Fibroblast of upper back skin (primary cell): ENCODE results near the gene INPP4A.

ENCODE experiments used
- DNase-seq: peaks from one replicate; pipeline ENCODE4 v3.0.0-alpha.2; 2013

The INPP4A gene

GRCh38 chr2:98501223-98501622 lies 56.6 kb downstream of the INPP4A start:
- no peak for DNase-seq

GRCh38 chr2:98501876-98502275 lies 57.2 kb downstream of the INPP4A start:
- no peak for DNase-seq

- peak; percentile 47 for DNase-seq
Observed at GRCh38 chr2:98502556-98503335, 58.1 kb downstream of the INPP4A start.

GRCh38 chr2:98503481-98504105 lies 58.9 kb downstream of the INPP4A start:
- no peak for DNase-seq

- no peak for DNase-seq
Observed at GRCh38 chr2:98504381-98505109, 59.9 kb downstream of the INPP4A start.

DNA sequence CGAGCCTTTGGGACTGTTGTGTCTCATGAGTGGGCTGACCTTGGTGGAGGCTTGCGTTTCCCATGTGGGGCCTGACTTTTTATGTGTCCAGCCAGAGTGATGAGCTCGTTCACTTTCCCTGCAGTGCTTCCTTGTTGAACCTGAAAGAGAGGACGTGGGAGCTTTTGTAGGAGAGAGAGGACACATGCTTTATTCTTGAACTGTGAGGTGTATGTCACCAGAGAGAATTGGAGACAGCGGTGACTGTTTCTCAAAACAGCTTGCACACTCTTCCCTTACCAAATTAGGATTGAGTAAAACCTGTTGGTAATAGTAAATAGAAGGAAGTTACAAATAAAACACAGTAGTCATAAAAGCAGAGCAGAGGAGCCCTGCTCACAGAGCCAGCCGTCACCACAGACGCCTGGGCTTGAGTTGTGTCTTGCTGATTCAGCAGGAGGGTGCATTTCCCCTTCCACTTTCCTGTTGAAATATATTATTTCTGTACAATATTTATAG lies 60.7 kb downstream of the INPP4A start:
- no peak for DNase-seq

DNA sequence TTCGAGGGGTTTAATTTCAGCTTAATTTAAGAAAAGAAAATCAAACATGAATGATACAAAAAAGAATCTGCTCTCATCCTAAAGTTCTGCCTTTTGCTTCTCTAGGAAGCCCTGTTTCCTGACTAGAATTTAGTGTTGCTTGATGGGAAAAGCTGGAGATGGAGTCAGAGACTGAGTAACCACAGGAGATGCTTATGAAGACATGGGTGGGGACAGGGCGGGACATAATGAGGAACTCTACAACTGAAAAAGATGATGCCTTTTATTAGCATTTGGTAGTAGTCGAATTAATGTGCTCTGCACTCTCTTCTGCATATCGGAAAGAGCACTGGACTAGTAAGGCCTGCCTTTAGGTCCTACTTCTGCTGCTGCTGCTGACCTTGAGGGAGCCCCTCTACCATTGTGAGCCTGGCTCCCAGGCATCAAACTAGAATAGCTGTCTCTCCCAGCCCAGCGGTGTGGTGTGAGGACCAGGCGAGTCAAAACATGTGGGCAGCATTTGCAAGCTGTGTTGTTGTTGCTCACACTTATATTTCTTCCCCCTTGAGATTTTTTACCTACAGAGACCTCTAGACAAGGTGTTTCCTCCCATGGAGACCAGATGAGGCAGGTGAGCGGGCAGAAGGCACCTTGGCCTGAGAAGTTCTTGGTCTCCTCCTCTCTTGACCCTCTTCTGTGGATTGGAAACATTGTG lies 61.5 kb downstream of the INPP4A start:
- no peak for DNase-seq

GRCh38 chr2:98506881-98507280 lies 62.2 kb downstream of the INPP4A start:
- DNase-seq = no peak

DNA sequence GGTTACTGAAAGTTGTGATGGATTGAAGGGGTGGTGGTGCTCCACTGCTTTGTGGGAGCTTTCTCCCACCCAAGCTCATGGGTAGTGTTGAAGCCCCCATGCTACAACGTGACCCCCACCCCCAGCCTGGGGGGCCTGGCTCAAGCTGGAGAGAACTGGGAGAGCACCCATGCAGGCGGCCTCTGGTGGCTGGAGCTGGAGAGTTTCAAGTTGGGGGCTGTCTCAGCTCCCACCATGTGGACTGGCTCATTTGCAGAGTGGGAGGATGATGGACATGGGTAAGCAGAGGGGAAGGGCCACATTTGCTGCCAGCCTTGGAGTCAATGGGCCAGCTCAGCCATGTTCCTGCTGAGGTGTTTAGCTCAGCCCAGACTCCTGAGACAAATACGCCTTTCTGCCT lies 62.8 kb downstream of the INPP4A start:
- DNase-seq = no peak

- no peak for DNase-seq
Observed at GRCh38 chr2:98507891-98508708, 63.4 kb downstream of the INPP4A start.

- no peak for DNase-seq
Observed at GRCh38 chr2:98508709-98509066, 64.0 kb downstream of the INPP4A start.

DNA sequence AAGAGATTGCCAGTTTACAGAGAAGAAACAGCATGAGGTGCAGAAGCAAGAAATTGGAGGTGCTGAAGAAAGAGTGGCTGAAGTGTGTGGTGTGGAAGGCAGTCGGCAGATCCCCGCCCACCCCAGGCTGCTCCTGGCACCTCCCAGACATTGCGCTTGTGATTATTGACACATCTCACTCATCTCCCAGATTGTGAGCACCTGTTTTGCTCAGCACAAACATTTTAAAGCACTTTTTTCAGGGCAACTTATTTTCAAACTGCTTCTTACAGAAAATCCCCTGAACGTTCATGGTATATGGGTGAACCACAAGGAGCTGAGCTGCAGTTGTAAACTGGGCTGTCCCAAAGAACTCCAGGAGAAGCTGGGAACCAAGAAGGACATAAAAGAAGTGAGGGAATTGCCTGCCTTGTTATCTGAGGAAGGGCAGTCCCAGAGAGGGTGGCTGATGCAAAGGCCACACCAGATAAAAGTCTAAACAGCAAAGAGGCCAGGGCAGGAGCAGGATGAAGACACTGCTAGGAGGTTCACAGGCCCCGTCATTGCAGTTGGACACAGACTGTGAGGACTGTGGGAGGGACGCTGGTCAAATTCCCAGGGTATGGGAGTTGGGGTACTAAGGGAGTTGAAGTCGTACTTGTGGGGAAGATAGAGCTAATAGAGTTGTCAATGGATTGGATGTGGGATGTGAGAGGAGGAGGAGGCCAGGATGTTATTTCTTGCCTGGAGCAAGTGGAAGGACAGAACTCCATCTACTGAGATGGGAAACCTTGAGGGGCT lies 65.1 kb downstream of the INPP4A start:
- DNase-seq = no peak

GRCh38 chr2:98510322-98510662 lies 65.6 kb downstream of the INPP4A start:
- DNase-seq = no peak

GRCh38 chr2:98511981-98512380 lies 67.3 kb downstream of the INPP4A start:
- no peak for DNase-seq

DNA sequence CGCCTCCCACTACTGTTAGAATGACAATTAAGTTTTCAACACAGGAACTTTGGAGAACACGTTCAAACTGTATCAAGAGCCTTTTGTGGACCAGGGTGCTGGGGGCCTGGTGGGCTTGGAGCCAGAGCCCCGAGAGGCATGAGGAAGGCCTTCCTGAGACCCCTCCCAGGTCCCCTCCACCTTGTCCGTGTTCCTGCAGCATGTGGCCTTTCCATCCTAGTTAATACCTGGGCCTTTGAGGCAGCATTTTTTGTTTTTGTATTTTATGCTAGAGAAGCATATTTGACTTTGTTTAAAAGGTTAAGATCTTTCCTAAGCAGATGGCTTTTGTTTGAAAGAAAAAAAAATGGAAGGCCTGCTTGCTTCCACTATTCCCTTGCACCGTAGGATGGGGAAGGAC lies 68.0 kb downstream of the INPP4A start:
- DNase-seq = no peak

DNA sequence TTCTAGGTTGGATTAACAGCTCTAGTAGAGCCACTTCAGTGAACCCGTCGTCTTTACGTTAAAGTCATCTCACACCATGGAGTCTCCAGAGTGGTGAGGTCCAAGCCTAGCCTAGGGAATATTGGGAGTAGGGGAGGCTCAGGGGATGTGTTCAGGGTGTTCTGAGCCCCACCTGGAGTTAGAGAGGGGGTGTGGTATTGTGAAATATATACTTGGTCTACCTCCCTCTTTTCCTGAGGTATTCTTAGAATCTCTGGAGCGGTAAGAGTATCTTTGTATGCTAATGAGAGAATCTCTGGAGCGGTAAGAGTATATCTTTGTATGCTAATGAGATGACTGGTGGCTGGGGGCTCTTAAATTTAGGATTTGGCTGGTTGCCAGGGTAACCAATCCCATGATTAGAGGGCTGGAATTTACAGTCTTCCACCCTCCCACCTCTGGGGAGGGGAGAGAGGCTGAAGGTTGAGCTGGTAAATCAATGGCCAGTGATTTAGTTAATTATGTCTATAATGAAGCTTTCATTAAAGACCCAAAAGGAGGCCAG lies 69.5 kb downstream of the INPP4A start:
- no peak for DNase-seq

GRCh38 chr2:98514879-98515249 lies 70.2 kb downstream of the INPP4A start:
- DNase-seq = no peak

GRCh38 chr2:98515250-98515991 lies 70.8 kb downstream of the INPP4A start:
- DNase-seq = peak; percentile 28

- DNase-seq = no peak
Observed at GRCh38 chr2:98516571-98516970, 71.9 kb downstream of the INPP4A start.

DNA sequence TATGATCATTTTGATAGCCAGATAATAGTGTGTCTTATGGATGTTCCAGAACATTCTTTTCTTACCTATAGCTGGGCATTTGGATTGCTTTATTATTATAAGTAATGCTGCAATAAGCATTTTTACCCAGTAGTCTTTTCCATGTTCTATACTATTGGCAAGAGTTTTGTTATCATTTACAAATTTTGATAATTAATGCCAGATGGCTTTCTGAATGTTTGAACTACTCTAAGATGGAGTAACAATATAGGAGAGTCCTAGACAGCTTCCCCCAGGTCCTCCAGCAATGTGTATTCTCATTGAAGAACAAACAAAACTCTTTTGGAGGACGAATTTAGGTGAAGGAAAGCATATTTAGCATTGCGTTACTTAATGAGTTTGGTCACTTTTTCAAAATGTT lies 73.0 kb downstream of the INPP4A start:
- peak; percentile 14 for DNase-seq

DNA sequence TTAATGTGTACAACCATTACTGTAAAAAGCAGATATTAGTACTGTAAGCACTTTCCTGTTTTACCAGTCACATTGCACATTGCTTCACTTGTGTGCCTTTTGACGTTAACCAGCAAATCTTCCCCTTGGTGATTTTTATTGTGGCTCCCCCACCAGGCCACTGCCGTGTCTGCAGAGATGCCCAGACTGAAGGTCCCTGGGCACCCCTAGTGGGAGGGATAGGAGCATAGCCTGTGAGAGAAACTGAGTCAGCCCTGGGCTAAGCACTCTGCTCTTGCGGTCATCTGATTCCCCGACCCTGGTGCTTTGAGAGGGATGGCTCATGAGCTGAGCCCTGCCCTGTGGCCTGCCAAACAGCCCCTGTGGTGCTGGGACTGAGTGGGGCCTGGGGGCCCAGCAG lies 73.4 kb downstream of the INPP4A start:
- DNase-seq = no peak
